GM18511 (cell line): Measurements from ENCODE around the gene EFHC1.

ENCODE experiments used
- ATAC-seq: cut with Tn5 transposase; IDR thresholded peaks from one replicate; pipeline ENCODE4 v1.9.1; 2021; ENCODE audit warnings: mild to moderate bottlenecking, moderate library complexity; ENCODE audit not compliant: unreplicated experiment

EFHC1 gene

DNA sequence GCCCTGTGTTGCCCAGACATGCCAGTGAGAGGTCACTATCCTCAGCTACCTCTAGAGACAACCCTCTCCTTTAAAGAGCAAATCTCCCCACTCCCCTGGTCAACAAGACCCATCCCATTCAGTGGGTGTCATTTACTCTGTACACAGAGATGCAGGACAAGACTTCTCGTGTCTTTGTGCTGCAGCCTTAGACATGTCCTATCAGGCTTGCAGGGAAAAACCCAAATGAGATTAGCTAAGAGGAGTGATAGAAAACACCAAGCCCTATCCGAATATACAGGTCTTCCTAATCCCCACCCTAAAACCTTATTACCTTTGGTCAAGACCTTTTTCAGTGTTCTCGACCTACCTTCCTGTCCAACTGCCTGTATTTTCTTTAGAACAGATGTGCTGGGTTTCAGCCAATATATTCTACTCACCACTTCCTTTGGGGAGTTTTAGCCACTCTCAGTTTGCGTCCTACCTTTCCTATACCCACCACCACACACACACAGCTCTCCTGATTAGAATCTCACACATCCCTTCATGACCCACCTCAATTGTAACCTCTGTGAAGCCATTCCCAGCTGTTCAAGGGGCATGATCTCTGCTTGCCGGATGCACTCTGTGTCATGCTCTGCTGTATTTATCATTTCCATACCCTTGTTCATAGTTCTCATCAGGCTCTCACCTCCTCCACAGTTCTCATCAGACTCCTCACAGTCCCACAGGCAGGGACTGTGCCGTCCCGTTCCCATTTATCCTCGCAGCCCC, 117.0 kb downstream of the EFHC1 start:
- ATAC-seq, result peak; percentile 75

DNA sequence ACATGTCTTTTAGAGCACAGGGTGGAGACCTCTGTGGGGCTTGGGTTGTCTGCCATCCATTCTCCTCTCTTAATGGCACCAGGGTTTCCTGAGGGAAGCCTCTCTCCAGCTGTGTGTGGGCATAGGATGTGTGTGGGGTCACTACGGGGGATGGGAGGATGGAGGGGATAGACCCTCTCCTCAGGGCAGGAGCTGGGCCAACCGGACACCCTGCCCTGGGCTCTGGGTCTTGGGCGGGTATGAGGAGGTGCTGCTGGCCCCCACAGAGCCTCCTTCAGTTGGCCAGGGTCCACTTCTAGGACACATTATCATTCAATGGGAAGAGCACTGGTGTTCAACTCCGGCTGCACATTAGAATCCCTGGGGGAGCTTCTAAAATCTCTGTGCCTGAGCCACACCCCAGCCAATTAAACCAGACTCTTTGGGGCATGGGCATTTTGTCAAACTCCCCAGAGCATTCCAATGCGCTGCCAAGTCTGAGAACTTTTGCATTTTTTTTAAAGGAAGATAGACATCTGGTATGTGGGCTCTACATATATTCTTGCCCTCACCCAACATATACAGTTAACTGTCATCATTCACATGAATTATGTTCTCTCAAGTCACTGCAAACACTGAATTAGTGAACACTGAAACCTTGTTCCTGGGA, 118.2 kb downstream of the EFHC1 start:
- no peak for ATAC-seq

DNA sequence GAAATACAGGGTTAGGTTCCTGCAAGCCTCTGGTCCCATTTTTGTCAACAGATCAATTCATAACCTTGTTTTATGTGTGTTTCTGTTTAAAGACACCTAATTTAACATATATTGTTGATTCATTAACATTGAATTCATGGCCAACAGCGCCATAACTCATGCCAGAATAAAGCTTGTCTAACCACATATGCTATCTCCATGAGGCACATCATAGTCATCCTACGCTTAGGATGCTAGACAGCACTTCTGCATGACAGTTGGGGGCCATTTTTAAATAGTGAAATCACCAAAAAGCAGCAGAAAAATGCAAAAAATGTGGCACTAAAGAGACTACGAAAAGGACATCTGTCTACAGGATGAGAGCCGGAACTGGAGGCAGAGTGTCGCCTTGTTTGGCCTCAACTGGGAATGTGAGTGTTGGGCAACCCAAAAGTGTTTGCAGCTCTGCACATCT, 118.8 kb downstream of the EFHC1 start:
- ATAC-seq, result no peak

DNA sequence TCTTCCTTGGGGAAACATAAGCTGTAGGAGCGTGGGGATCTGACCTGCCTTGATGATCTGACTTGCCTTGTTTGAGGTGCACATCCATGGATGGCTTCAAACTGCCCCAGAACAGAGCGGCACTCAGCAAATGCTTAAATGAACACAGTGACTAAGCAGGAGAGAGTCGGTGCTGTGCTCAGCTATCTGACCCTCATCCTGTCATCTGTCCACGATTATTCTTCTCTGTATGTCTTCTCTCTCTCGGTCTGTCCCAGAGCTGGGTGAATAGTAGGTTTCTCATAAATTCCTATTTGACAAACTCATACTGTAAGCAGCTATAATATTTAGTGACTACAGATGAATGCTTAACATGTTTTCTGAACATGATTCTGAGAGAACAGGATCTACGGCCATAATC, 119.5 kb downstream of the EFHC1 start:
- no peak for ATAC-seq

DNA sequence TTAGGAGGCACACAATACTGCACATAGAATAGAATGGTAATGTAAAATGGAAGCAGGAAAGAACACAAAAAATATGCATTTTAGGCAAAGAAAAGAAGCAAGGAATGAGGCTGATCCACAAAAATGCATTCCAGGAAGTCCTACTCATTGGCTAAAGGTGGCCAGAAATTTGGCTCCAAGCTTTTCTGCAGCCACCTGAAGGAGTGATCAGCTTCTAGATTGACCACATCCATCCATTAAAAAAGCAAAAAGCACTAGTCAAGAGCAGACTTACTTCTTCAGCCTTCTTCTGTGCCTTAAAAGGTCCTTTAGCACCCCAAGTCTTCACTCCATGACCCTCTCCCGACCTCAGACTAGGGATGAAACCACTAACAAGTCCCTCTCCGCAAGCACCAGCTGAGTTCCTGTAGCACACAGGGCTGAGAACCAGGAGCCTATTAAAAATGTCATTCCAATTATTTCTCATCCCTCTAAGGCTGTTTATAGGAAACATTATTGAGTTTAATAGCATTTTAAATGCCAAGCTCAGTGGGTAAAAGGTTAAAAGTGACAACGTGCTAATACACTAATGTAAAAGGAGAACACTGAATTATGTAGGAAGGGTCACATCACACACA, 120.3 kb downstream of the EFHC1 start:
- no peak for ATAC-seq

DNA sequence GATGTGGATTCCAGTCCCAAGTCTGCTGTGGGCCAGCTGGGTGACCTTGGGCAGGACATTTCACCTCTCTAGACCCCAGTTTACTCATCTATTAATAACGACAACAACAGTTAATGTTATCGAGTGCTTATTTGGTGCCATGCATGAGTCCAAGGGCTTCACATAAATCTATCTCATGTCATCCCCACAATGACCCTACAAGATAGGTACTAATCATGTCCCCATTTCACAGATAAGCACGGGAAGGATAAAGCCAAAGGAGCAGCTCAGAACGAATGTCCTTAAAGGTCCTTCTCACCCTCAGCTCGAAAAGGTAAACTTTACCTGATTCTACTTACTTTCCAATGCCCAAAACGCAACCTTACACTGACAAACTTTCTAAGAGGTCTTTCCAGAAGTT, 121.0 kb downstream of the EFHC1 start:
- no peak for ATAC-seq

DNA sequence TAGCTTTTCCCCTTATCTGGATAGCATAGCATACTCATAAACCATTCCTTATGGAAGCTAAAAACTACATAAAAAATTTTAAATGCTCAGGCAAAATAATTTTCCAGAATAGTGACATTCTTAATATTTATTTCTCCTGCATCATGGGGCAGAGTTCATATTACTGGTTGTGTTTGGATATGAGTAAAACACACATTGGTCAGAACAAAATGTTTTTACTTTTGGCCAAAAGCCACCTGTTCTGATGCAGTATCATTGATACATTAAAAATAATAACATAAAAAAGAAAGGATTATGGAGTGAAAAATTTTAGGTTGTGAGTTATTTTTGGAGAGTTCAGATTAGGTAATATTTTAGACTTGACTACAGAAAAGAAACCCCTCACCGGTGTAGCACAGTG, 123.1 kb downstream of the EFHC1 start:
- no peak for ATAC-seq

DNA sequence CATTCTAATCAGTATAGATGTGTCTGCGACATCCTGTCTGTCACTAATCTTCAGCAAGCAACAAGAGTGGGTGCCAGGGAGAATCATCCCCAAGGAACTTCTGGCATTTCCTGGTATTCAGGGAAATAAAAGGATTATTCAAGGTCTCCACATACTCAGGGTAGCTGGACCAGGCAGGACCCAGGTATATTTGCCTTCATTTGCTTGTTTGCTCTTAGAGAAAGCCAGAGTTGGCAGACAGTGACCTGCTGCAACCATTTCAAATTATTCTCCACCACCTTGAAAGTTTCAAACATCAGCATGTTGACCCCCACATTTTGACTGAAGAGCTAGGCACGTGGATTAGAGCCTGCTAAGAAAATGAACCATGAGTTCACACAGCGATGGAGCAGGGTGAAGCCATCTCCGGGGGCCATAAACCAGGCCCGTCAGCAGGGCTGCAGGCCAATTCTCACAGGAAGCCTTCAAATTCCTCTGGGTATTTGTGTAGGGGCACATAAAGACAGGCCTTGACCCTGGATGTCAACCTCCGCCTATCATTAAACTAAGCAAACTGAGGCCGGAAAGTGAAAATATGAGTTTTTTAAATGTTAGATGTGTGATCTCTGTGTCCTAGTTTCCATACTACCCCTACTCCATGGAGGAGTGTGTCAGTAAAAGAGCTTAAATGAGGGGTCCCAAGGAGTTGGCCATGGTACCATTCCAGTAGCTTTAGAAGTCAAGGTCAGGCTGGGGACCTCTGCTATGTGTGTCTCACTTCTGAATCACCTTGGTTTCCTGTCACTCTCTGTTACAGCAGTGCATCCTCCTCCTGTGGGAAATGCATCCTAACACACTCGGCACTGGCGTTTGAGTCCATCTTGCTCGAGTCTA, 123.8 kb downstream of the EFHC1 start:
- no peak for ATAC-seq

DNA sequence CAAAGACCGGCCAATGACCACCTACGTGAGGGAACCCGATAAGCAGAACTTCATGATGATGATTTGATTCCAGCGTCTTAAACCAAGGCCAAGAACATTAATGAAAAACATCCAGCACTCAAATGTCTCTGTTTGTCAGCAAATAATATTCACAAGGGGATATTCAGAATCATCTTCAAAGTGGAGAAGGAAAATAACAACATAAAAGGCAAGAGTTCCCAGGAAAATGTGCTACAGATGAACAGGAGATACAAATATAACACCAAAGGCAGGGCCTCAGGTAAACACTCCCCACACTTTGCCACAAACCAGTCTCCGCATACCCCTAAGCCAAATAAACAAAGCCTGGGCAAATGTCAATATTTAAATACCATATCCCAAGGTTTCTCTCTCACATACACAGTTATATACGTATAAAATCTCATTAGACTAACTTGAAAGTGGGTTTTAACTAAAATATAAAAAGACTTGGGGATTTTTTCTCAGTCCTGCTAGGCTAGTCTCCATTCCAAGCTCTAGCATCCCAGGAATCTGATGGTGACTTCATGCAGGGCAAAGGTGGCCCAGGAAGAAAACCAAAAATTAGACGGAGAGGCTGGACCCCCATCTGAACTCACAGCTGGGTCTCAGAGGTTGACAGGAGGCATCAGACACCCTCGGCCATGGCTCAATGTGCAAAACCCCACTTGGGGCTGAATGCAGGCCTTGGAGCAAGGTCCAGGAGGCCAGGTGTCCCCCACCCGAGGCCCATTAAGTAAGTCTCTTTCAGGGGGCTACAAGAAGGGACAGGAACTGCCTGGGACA, 124.7 kb downstream of the EFHC1 start:
- ATAC-seq, result no peak

DNA sequence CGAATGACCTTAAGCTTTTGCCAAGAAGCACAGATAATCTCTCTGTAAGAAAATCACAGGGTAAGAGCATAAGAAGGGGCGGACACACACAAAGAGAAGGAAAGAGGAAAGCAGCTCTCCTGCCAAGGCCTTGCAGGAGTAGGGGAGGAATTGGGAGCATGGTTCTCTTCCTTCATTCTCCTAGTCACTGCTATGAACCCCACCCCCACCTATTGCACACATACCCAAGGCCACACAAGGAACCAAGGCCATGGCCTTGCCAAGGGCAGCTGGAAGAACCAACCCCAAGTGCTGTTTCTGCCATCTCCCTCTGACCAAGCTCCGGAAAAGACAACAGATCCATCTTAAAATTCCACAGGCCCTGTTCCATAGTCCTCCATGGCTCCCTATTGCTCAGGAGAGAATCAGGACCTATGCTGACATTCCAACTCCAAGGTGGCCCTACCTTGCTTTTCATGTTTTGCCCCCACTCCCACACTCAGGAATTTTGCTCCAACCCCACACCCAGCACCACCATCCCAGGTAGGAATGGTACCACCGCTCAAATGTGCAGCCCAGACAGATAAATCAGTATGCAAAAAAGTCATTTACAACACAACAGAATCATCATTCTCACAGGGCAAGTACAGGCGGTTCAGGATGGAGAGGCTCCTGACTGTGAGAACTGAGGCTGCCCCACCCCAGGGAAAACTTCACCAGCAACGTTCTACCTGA, 125.4 kb downstream of the EFHC1 start:
- peak; percentile 14 for ATAC-seq

DNA sequence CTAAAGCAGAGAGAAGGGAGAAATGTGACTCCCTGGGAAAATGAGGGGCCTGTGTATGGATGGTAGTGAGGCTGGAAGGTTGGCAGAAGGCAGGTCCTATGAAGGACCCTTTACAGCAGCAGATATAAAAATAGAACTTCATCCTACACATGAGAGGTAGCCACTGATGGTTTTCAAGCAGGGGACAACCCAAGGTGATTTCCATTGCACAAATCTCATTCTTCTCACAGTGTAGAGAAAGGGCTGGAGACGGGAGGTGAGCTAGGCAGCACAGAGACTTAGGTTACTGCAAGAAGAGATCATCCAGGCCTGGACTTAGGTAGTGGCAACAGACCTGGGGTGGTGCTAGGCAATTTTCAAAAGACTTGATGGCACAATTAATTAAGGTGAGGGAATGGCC, 126.0 kb downstream of the EFHC1 start:
- ATAC-seq, result peak; percentile 52

DNA sequence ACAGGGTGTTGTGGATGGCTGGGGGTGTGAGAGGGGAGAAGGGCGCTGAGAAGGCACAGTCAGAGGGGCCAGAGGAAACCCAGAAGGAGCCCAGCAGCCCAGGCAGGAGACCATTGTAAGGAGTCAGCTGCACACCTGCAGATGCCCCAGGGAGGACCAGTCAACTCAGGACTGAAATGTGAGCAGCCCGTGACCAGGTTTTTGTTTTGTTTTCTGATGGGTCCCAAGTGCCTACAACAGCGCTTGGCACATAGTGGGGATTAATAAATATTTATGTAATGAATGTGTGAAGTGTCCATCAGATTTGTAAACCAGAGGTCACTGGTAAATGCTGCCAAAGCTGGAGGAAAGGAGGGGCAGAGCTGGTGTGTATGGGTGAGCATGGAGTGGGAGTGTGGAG, 126.5 kb downstream of the EFHC1 start:
- ATAC-seq, result peak; percentile 81

DNA sequence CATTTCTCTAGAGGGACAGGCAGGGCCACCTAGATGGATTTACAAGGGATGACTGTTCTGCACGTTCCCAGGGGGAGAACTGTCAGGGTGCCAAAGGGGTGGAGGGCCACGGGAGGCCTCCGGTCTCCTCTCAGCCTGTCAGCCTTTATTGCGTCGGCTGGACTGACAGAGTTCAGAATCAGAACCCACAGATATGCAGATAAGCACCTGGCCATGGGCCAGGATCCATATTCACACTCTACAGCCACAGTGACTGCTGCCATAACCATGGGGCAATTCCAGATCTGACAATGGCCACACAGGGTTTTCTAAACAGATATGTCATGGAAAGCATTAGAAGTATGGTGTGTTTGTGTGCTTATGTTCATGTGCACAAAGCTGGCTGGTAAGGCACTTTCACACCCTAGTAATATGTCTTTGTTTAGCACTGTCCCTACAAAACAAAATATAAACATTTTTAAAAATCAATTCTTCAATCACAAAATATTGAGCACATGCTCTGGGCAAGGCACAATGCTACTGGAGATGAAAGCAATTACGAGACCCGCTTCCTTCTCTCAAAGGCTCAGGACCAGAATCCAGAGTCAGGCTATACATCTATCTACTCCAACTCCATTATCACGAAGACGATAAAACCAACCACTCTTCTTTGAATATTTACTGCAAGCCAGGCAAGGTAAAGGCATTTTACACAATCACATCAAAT, 127.7 kb downstream of the EFHC1 start:
- ATAC-seq, result no peak

DNA sequence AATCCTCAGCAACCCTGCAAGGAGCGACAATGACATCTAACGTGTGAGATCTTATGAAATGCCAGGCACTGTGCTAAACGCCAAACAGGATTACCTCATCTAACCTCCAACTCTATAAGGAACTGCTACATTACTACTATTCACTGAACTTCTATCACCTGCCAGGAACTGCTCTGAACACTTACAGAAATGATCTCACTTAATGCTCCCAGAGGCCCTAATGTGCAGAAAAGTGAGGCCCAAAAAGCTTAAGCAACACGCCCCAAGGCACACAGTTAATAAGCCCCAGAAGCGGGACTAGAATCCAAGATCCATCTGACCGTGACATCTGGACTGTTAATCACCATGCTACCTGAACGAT, 128.2 kb downstream of the EFHC1 start:
- no peak for ATAC-seq

DNA sequence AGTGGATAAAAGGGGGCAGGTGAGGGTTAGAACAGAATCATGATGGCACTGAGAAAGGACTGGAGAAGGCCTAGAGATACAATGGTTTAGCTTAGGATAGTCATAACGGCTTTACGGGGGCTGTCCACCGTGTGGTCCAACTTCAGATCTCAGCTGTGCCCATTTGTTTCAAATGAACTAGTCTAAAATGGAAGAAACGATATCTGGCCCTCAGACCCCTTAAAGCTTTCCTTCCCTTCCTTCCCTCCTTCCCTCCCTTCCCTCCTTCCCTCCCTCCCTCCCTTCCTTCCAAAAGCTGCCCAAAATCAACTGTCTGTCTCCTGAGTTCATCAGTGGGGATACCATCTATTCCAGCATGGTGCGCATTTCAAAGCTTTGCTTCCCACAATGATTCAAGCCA, 128.9 kb downstream of the EFHC1 start:
- ATAC-seq, result no peak

DNA sequence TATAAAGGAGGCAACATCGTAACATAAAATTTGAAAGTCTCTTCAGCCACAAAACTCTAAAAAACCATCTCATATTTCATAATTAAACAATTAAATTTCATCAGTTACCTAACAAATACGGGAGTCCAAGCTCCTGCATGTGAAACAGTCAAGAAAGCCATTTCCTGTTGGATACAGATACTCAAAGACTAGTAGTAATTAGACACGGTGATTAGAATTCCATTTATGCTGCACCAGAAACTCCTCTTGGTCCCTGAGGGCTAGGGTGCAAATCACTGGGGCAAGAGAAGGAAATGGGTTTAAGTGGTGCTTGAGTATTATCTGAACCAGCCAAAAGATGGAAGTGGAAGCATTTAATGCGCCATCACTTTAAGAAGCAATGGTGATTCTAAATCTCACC, 129.3 kb downstream of the EFHC1 start:
- no peak for ATAC-seq

DNA sequence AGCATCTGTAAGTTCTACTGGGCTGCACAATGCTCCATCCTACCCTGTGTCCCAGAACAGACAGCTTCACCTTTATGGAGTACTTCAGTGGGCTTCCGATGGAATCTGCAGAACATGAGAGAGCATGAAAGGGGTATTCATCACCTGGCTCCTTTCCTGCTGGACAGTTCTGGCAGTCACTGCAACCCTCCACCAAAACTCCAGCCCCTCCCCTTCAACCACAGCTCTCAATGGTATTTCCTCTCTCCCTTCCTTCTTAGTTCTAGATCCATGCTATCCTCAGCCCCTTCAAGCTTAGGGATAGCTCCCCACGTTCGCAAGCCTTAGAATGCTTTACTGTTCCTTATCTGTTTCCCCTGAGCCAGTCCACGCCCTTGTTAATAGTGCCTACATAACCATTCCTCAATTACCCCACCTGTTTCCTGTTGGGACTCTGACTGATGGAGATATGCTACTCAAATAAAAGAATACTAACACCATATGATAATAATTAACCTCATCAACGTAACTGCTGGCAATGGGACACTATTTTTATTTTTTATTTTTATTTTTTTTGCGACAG, 130.0 kb downstream of the EFHC1 start:
- ATAC-seq, result no peak

DNA sequence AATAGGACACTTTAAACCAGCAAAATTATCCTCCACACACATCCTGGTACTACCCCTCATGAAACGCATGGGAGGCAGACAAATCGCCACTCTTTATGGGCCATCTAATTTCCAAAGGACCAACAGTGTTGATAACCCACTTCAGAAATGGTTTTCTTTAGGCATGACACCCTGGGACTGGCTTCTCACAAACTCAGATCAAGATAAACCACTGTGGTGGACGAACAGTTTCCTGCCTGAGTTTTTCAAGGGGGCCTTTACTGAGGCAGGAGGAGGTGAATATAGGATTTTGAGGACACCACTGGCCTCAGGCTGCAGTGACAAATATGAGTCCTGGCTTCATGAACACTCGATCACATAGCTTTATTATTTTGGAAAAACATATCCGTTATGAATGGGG, 130.7 kb downstream of the EFHC1 start:
- no peak for ATAC-seq
